Posterior vena cava (tissue), 2 donors: ENCODE results near the gene ATL2. TPM values are rescaled to one million over a fixed set of nuclear protein-coding genes. Genes with fewer than 3 reads are reported as not detected.
"Not testable (repeated sequence)": the region's sequence is repeated elsewhere in the genome, so short reads cannot be mapped to it uniquely, and the experiment has no call there.

Experiments used
- DNase-seq: peaks from one replicate; pipeline ENCODE4 v3.0.0-alpha.2; 2020; ENCODE audit warnings: low spot score
- intact Hi-C, 2 donors: fragments of 100-400 bp; cut with DNase I; formaldehyde crosslinking; loops; one replicate each; pipeline versions ENCODE4 v1.14.1 to v1.14.2; 2022 to 2023
- total RNA-seq, 2 donors: library from RNA; stranded (reverse); fragmentation: NEBNext Ultra II Directional; extraction: Animal tissue kit (Norgen Biotek cat#: 25700); gene quantifications; one replicate each; pipeline ENCODE4 v1.2.1, GENCODE V29; 2021
- donor health status: DM: yes; HTN: yes; CAD: no.
- donor health status: DM: yes; HTN: yes; CAD: no.

ATL2 gene
- total RNA-seq, 2 donors from 2014 or later, result 69.2 to 72.4 TPM

DNA sequence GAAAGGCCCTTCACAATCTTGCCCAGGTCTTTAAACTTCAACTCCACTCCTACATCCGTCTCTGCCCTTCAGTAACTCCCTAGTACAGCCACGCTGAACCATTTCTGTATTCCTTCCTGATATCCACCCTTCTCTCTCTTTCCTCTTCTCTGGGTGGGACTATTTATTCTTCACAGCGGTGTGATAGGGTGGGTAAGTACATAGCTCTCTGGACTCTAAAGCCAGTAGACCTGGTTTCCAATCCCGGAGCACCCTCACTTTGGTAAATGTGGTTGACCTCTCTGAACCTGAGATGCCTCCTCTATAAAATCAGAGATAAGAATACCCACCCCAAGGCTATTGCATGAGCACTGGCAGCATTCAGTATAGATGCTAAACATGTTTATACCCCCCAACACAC lies 86.7 kb downstream of the ATL2 start:
- DNase-seq, result no peak
- intact Hi-C loops, result no loop called here

DNA sequence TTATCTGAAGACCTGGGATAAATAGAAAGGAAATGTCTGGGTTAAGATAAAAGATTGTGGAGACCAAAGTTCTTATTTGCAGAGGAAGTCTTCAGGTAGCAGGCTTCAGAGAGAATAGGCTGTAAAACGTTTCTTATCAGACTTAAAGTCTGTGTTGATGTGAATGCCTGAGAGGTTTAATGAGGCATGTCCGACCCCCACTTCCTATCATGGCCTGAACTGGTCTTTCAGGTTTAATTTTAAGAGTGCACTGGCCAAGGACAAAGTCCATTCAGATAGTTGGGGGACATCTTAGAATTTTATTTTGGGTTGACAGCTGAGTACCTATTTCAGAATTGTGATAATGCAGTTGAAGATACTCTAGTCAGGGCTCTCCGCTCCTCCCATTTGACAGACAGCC lies 92.1 kb downstream of the ATL2 start:
- intact Hi-C loops, result no loop called here
- no peak for DNase-seq

DNA sequence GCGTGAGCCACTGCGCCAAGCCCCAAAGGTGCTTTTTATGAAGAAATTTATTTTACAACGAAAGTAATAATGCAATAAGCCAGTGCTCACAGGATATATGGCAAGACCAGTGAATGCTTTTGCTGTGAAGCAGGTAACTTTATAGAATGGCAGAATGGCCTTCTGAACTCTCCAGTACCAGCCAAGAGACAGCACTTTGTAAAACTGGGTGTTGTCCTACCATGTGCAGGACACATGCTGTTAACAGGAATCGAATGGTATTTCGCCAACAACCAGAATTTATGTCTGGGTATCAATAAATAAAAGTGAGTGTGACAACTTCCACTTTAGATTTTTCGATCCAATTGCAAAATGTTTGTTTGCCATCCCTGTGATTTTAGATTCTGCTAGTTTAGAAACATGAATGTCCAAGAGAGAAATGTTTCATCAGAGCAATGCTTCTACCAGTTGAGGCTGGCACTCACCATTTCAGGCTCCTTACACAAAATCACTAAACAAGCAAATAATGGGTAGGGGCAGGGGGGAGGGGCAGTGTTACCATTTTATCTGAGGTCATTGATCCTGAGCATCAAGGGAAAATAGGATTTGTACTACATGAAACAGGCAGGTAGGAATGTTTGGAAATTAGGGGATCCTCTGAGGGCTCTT lies 95.9 kb downstream of the ATL2 start:
- intact Hi-C loops, result no loop called here
- no peak for DNase-seq

DNA sequence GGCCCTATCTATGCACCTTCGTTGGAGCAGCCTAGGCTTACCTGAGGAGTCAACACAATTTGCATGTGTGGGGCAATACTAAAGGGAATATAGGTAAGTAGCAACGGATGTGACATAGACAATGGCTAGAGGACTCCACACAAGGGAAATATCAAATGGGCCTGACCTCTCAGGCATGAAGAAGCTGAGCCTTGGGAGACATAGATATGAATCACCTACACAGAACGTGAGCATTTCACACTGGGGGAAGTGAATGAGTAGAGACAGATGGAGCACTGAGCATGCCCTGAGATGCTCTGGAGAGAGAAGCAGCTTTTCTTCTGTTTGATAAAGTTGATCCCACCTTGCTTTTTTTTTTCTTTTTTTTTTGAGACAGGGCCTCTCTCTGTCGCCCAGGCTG lies 97.9 kb downstream of the ATL2 start:
- intact Hi-C loops, result loop anchor here in 1 of 2 donors (5.0 kb wide), 1 partner anchor 297 kb away; no protein-coding TSS in a partner anchor

DNA sequence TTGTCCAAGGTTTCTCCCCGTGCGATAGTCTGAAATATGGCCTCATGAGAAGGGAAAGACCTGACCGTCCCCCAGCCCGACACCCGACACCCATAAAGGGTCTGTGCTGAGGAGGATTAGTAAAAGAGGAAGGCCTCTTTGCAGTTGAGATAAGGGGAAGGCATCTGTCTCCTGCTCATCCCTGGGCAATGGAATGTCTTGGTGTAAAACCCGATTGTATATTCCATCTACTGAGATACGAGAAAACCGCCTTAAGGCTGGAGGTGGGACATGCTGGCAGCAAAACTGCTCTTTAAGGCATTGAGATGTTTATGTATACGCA lies 99.0 kb downstream of the ATL2 start:
- not testable (repeated sequence) for DNase-seq
- intact Hi-C loops, result loop anchor here in 1 of 2 donors (5.0 kb wide), 1 partner anchor 296 kb away; no protein-coding TSS in a partner anchor

More for the DNA sequence above, 97.9 kb downstream of the ATL2 start:
- no peak for DNase-seq

DNA sequence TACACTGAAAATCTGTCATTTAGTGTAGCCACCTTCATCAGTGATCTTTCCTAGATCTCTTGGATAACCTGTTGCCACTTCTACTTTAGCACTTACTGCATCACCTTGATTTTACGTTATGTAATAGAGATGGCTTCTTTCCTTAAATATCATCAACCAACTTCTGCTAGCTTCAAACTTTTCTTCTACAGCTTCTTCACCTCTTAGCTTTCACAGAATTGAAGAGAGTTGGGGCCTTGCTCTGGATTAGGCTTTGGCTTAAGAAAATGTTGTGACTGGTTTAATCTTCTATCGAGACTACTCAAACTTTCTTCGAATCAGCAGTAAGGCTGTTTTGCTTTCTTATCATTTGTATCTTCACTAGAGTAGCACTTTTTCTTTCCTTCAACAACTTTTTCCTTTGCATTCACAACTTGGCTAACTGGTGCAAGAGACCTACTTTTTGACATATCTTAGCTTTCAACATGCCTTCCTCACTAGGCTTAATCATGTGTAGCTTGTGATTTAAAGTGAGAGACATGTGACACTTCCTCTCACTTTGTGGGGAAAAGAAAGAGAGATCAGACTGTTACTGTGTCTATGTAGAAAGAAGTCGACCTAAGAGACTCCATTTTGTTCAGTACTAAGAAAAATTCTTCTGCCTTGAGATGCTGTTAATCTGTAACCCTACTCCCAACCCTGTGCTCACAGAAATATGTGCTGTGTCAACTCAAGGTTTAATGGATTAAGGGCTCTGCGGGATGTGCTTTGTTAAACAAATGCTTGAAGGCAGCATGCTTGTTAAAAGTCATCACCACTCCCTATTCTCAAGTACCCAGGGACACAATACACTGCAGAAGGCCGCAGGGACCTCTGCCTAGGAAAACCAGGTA lies 99.6 kb downstream of the ATL2 start:
- no peak for DNase-seq
- intact Hi-C loops, result loop anchor here in 1 of 2 donors (5.0 kb wide), 1 partner anchor 295 kb away; no protein-coding TSS in a partner anchor

DNA sequence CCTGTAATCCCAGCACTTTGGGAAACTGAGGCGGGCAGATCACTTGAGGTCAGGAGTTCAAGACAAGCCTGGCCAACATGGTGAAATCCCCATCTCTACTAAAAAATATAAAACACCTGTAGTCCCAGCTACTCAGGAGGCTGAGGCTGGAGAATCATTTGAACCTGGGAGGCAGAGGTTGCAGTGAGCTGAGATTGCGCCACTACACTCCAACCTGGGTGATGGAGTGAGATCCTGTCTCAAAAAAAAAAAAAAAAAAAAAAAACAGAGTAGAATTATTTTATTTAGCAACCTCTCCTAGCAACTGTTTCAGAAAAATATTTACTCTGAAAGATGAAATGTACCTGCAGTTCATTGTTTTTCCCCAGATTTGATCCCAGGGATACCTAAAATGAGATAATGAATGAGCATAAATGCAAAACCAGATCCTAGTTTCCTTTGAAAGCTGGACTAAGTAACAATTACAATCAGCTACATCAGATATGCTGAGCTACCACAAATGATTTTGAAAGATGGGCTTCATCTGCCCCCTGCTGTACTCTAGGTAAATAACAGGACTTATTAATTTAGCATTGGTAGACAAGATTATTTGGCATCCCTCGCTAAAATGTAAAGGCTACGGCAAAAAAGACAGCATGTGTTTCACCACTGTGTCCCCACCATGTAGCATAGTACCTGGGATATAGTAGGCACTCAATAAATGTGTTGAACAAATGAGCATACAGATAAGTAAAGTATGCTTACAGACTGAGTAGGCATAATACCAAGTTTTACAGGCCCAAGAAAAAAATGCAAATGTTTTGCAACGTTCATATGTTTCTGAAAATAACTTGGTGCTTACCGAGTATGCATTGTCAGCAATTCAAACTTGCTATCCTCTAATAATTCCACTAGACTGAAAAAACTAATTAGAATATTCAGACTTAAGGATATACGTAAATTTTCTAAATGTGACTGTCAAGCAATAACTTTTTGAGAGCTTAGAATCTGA lies 102.5 kb downstream of the ATL2 start:
- intact Hi-C loops, result loop anchor here in 1 of 2 donors (5.0 kb wide), 2 partner anchors 197 to 292 kb away; partner anchors contain the start of gene CYP1B1
- DNase-seq, result no peak

DNA sequence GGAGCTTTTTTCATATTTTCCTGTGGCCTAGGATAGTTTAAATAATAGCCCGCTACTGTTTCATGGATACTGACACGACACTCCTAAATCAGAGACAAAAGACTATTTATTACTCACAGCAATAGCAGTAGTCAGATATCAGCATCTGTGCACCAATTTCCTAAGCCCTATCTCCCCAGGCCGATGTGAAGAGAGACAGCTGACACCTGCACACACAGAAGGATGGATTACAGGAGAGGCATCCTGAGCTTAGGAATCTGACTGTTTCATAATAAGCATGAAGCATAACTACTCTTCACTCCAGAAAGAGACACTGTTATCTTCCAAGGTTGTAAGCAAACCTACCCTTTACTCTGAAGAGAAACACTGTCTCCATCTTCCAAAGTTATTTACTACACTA lies 105.4 kb downstream of the ATL2 start:
- intact Hi-C loops, result loop anchor here in 1 of 2 donors (5.0 kb wide), 1 partner anchor 194 kb away; the partner anchor contains the start of gene CYP1B1
- no peak for DNase-seq

DNA sequence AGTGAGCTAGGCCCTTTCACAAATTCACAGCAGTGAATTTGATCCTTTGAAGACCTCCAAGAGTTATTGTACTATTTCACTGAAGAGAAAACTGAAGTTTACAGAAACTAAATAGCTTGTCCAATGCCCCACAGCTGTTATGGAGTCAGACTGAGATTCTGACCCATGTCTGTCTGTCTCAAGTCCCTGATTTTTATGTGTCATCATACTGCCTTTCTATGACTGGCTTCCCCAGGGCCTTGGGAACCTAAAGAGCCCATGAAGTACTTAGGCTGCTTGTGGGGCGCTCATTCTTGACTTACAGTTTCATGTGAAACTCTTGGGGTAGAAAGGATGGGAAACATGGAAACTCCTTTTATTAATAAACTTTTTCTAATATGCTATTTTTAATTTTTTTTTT lies 107.7 kb downstream of the ATL2 start:
- intact Hi-C loops, result loop anchor here in 1 of 2 donors (5.0 kb wide), 1 partner anchor 292 kb away; no protein-coding TSS in a partner anchor
- DNase-seq, result no peak

DNA sequence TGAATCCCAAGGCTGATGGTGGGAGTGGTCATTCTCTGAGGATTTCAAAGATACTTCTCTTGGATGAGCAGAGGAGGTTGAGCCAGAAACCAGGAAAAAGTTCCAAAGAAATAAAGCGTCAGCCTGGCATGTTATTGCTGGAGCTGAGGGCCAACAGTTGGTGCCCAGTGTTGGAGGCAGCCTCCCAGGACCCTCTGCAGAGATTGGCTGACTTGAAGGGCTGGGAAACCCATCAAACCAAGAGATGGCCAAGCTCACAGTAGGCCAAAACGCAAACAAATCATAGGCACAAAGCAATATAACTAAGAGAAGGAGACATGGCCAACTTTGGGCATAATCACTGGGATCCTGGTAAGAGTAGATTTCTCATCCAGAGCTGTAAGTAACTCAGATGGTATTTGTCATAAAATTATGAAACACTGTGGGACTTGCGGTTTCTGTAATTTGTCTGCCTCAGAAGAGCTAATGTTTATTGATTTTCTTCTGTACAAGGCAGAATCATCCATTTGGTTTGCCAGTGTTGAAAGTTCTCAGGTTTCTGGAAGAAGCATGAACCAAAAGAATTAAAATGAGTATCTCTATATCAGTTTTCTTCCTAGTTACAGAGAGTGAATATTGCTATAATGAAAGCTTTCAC lies 108.3 kb downstream of the ATL2 start:
- intact Hi-C loops, result loop anchor here in 1 of 2 donors (5.0 kb wide), 1 partner anchor 292 kb away; no protein-coding TSS in a partner anchor
- no peak for DNase-seq

DNA sequence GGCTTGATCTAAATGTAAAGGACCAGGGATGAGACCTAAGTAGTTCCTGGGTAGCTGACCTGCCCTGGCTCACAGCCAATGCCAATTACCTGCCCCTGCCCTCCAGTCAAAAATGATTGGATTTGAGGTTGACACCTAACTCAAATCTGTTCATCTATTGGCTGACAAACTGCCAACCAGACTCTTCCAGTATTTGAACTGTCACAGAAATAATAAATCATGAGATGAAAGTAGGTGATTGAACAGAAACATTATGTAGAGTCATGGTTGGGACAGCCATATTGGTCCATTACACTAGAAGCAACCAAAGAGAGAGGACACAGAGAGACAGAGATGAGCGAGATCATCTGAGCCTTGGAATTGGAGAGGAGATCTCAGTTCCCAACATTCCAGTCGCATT lies 109.1 kb downstream of the ATL2 start:
- DNase-seq, result no peak
- intact Hi-C loops, result loop anchor here in 1 of 2 donors (5.0 kb wide), 1 partner anchor 291 kb away; no protein-coding TSS in a partner anchor

DNA sequence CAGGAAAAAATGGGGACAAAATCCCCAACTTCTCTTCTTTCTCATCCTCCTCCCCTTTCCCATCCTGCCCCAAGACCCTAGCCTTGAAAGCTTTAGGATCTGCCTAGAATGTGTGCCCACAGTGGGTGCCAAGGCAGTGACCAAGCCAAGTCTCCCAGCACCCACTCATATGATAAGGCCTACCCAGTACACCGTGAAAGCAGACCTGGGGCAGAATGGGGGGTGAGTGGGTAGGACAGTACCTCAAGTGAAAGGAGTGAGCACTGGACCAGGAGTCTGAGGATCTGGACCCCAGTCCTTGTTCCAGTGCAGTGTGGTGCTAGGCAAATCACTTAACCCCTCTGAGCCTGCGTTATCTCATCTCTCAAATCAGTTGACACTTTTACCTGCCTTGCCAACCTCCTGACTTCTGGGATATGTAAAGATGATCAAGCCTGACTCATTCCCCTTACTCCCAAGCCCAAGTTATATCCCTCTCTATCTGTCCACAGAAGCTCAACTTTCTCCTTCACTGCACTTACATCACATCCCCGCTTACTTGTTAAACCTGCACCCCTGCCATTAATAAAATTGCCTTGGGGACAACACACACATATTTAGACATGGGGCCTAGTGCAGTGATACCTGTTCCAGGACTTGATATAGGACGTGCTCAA lies 109.7 kb downstream of the ATL2 start:
- no peak for DNase-seq
- intact Hi-C loops, result loop anchor here in 1 of 2 donors (5.0 kb wide), 1 partner anchor 290 kb away; no protein-coding TSS in a partner anchor

DNA sequence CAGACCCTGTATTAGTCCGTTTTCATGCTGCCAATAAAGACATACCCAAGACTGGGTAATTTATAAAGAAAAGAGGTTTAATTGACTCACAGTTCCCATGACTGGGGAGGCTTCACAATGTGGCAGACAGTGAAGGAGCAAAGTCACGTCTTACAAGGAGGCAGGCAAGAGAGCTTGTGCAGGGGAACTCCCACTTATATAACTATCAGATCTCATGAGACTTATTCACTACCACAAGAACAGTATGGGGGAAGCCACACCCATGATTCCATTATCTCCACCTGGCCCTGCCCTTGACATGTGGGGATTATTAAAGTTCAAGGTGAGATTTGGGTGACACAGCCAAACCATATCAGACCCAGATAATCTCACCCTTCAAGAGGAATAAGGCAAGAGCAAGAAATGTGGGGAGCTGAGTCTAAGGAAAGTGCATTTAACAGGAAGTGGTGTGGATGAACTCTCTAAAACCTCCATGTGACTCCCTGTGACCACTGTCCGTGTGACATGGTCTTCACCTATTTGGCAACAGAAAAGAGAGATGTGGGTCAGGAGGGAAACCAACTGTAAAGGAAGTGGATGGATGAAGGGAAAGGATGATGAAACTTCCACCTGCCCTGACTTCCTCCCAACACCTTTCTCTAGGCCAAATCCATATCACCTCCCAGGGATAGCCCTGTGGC lies 110.6 kb downstream of the ATL2 start:
- no peak for DNase-seq
- intact Hi-C loops, result loop anchor here in 1 of 2 donors (5.0 kb wide), 1 partner anchor 289 kb away; no protein-coding TSS in a partner anchor

DNA sequence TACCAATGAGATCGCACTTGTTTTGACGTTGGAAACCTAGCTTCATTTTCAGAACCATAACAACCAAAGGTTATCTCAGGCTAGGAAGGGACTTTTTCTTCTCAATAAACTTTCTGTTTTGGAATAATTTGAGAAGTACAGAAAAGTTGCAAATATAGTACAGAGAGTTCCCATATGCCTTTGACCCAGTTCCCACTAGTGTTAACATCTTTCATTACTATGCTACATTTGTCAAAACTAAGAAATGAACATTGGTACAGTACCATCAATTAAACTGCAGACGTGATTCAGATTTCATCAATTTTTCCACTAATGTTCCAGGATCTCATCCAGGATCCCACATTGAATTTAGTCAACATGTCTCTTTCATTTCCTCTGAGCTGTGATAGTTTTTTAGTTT lies 111.6 kb downstream of the ATL2 start:
- intact Hi-C loops, result loop anchor here in 1 of 2 donors (5.0 kb wide), 1 partner anchor 288 kb away; no protein-coding TSS in a partner anchor
- no peak for DNase-seq

DNA sequence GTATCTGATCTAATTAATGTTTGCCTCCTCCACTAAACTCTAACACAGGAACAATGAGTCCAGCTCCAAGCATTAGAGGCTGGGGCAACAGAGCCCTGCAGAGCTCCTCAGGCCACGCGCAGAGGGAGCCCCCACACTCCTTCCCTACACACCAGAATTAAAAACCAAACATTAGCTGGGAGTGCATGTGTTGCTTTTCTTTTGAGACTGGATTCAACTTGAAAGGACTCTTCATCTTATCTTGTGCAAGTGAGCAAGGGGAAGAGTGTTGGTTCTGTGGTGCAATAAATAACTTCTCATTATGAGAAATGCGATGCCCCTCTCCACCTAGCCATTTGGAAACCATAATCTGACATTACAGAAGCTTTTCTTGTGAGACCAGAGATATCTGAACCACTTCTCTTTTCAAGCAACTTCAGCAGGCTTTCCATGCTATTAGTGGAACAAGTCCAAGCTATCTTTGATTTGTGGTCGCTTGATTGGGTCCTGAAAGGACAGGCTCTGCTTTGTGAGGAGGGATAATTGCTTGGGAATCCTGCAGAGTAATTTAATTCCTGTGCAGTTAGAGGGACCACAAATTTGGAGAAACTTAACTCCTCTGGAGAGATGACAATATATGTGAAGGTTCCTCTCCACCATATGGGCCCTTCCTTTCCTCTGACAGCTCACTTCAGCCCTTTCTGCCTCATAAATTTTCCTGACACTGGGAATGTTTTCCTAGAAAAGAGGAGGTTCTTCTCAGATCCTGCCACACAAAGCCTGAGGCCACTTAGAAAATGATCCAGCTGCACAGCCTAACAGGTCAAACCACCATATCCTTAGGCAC lies 112.5 kb downstream of the ATL2 start:
- no peak for DNase-seq
- intact Hi-C loops, result loop anchor here in 1 of 2 donors (5.0 kb wide), 1 partner anchor 287 kb away; no protein-coding TSS in a partner anchor

DNA sequence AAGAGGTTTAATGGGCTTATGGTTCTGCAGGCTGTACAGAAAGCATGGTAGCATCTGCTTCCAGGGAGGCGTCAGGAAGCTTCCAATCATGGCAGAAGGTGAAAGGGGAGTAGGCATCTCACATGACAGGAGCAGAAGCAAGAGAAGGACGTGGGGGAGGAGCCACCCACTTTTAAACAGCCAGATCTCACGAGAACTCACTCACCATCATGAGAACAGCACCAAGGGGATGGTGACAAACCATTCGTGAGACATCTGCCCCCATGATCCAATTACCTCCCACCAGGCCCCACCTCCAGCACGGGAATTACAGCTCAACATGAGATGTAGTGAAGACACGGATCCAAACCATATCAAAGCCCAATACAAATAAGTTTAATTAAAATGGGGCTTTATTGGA lies 113.8 kb downstream of the ATL2 start:
- intact Hi-C loops, result no loop called here
- no peak for DNase-seq
